Left cardiac atrium (tissue), 4 donors: ENCODE results near the gene THOC6. TPM values are rescaled to one million over a fixed set of nuclear protein-coding genes. Genes with fewer than 3 reads are reported as not detected.

Experiments used
- ATAC-seq, 2 donors: fragments of 200-7000 bp; cut with Tn5 transposase; one replicate each; pipeline ENCODE4 v1.9.1; 2020; ENCODE audit warnings: mild to moderate bottlenecking in 2 of 2, moderate library complexity in 2 of 2
- DNase-seq: peaks from one replicate; pipeline ENCODE4 v3.0.0-alpha.2; 2020
- intact Hi-C, 2 donors: fragments of 100-400 bp; cut with DNase I; formaldehyde crosslinking; loops; one replicate each; pipeline versions ENCODE4 v1.14.1 to v1.15.1; 2022 to 2023
- total RNA-seq, 2 donors: library from RNA; stranded (reverse); fragmentation: NEBNext Ultra II Directional; extraction: Animal tissue kit (Norgen Biotek cat#: 25700); gene quantifications; one replicate each; pipeline ENCODE4 v1.2.1, GENCODE V29; 2021
- donor health status: DM: no; HTN: yes; CAD: no.
- donor health status: DM: no; HTN: yes; CAD: no; lungs with severe emphysema.
- donor health status: DM: yes; HTN: yes; CAD: no.
- donor health status: Dilated cardiomyopathy.

The THOC6 gene
- total RNA-seq, 2 donors from 2014 or later = 11.8 to 18.2 TPM

GRCh38 chr16:3012828-3013420 is 10.9 kb upstream of the THOC6 start, which contains the start of gene CLDN9:
Gene CLDN9 (plus strand): TSS chr16:3012923. CDS start chr16:3013363, 440 bp downstream.
- no peak for DNase-seq
- ATAC-seq = no peak

GRCh38 chr16:3013491-3013951 is 10.3 kb upstream of the THOC6 start:
- ATAC-seq = no peak
- no peak for DNase-seq
- intact Hi-C loops = no loop called here

More at GRCh38 chr16:3012828-3013420, 10.9 kb upstream of the THOC6 start, which contains the start of gene CLDN9:
- intact Hi-C loops = no loop called here

- ATAC-seq = no peak
- DNase-seq = no peak
- intact Hi-C loops = no loop called here
These were observed 9.7 kb upstream of the THOC6 start for GRCh38 chr16:3013998-3014690.

- DNase-seq (no peak), ATAC-seq (no peak)
- intact Hi-C loops = no loop called here
These were observed 8.9 kb upstream of the THOC6 start for GRCh38 chr16:3014971-3015370.

GRCh38 chr16:3015865-3016521 is 7.8 kb upstream of the THOC6 start:
- DNase-seq = no peak
- intact Hi-C loops = no loop called here
- ATAC-seq = no peak

- ATAC-seq = no peak
- DNase-seq = no peak
- intact Hi-C loops = no loop called here
These were observed 6.5 kb upstream of the THOC6 start for GRCh38 chr16:3017344-3017743.

- DNase-seq = no peak
- intact Hi-C loops = no loop called here
- no peak for ATAC-seq
These were observed 5.9 kb upstream of the THOC6 start, which contains the start of gene CLDN6 for GRCh38 chr16:3017794-3018506. Gene CLDN6 (minus strand): TSS chr16:3018183. CDS start chr16:3016021, 2,162 bp downstream.

GRCh38 chr16:3019594-3020246 is 4.1 kb upstream of the THOC6 start:
- intact Hi-C loops = no loop called here
- ATAC-seq (no peak), DNase-seq (no peak)

GRCh38 chr16:3020247-3020603 is 3.6 kb upstream of the THOC6 start, which contains the start of gene TNFRSF12A:
Gene TNFRSF12A (plus strand): TSS chr16:3020368. CDS start chr16:3020398, 30 bp downstream.
- intact Hi-C loops = no loop called here
- ATAC-seq = peak; percentile 22 to 54
- peak; percentile 84 for DNase-seq

GRCh38 chr16:3020604-3021448 is 3.0 kb upstream of the THOC6 start:
- intact Hi-C loops = no loop called here
- ATAC-seq = peak; percentile 41 to 42
- peak; percentile 81 for DNase-seq

GRCh38 chr16:3021449-3022207 is 2.2 kb upstream of the THOC6 start:
- DNase-seq (peak; percentile 88), ATAC-seq (peak; percentile 45 to 56)
- intact Hi-C loops = no loop called here

- intact Hi-C loops = no loop called here
These were observed 1.6 kb upstream of the THOC6 start for GRCh38 chr16:3022208-3022683.

GRCh38 chr16:3022684-3023414 is 986 bp upstream of the THOC6 start:
- peak in 1 of 2 donors; percentile 1 for ATAC-seq
- no peak for DNase-seq
- intact Hi-C loops = no loop called here

More at GRCh38 chr16:3022208-3022683, 1.6 kb upstream of the THOC6 start:
- DNase-seq = peak; percentile 93
- peak; percentile 34 to 54 for ATAC-seq

- ATAC-seq = peak; percentile 0 to 6
- DNase-seq = peak; percentile 64
- intact Hi-C loops = no loop called here
These were observed 493 bp upstream of the THOC6 start for GRCh38 chr16:3023415-3023668.

GRCh38 chr16:3025032-3026002 is 1.5 kb downstream of the THOC6 start:
- DNase-seq = no peak
- ATAC-seq = no peak
- intact Hi-C loops = loop anchor here in 1 of 2 donors (5.0 kb wide), 1 partner anchor 107 kb away; no protein-coding TSS in a partner anchor
